CD4-positive, alpha-beta T cell treated with Interleukin-17A for 1 hour (primary cell): ENCODE measurements around the gene CBFA2T2.

Experiments
- DNase-seq: peaks from one replicate; pipeline ENCODE4 v3.0.0-alpha.2; 2020

Gene CBFA2T2

GRCh38 chr20:33656010-33656782, 166.3 kb downstream of the CBFA2T2 start:
- no peak for DNase-seq

GRCh38 chr20:33656783-33657703, 167.1 kb downstream of the CBFA2T2 start:
- no peak for DNase-seq

DNA sequence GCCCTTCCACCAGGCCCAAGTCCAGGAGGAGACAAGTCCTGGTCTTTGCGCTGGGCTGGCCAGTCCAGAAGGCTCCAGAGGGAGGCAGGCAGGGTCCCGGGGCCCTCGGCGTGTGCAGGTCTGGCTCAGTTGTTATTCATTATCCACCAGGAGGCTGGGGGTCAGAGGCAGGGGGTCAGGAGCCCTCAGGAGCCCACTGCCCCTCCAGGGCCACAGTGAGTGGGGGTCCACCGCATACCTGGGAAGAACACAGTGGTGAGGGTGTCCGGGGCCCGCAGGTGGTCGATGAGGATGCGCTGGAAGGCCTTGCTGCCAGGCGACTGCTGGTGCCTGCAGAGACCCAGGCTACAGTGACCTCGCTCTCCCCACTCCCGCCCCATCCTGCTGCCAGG, 167.8 kb downstream of the CBFA2T2 start:
- no peak for DNase-seq

DNA sequence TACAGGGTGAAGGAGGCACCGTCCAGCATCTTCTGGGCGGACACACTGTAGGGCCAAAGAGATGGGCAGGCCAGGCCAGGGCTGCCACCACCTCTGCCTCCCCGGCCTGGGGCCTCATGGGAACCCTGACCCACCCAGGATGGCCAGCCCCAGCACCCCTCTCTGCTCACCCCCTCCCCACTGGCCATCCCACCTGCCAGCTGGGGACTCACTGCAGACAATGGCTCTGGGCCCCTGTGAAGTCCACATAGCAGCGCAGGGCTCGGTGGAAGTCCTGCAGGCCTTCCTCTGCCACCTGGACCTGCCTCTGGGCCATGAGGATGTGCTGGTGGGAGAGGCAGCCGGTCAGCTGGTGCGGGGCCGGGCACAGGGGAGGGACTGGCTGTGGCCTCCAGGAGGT, 168.6 kb downstream of the CBFA2T2 start:
- DNase-seq, result no peak

DNA sequence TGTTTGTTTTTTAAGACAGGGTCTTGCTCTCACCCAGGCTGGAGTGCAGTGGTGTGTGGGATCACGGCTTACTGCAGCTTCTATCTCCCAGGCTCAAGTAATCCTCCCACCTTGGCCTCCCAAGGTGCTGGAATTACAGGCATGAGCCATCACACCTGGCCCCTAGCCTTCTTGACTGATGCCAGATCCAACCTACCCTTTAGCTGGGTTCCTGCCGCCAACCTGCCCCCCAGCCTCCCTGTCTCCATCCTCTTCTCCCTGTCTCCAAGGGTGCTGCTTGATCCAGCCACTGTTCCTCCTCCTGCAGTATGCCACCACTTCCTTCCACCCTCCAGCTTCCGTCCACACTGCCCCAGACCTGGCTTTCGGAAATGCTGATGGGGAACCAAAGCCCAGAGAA, 169.0 kb downstream of the CBFA2T2 start:
- no peak for DNase-seq

DNA sequence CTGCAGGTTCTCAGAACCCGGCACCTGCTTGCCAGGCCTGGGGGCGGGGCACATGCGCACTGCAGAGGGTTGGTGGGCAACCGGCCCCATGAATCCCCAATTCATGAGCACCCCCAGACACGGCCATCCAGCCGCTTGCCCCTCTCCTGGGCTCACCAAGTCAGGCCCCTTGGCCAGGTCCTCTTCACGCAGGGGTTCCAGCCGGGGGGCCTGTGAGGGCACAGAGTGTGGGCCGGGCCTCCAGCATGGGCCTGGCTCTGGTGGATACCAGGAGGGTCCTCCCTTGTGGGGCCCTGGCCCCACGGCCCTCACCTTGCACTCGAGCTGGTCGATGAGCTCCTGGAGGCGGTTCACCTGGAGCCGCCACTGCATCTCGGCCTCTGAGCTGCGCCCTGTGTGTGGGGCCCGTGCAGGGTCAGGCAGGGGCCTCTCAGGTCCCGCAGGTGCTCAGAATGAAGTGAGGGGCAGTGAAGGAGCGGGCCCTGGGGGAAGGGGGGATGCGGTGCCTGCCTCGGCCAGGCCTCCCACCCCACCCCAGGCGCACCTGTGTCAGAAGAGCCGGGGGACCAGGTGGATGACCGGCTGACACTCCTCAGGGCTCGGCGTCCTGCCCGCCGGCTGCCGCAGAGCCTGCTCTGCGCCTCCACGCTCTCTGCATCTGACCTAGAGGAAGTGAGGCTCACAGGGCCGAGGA, 169.6 kb downstream of the CBFA2T2 start:
- no peak for DNase-seq

- DNase-seq, result no peak
These were observed 170.3 kb downstream of the CBFA2T2 start for GRCh38 chr20:33660035-33660684.

DNA sequence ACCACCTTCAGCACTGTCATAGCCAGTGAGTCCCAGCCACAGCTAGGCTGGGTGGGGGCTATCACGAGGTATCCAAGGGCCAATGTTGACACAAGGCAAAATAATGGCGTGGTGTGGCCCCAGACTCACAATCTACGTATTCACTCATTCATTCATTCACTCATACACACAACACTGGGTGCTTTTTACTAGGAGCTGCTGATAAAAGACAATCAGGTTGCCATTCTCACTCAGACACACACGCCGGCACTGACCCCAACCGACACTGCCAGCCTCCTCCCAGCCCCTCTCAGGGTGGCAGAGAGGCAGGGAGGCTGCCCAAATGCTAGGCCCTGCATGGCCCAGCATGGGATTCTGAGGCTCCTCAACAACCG, 170.8 kb downstream of the CBFA2T2 start:
- DNase-seq, result no peak

- DNase-seq, result no peak
These were observed 172.3 kb downstream of the CBFA2T2 start, which contains the start of gene C20orf144 for GRCh38 chr20:33662172-33662571. C20orf144 (plus strand) TSS chr20:33662327; CDS start chr20:33662346, 19 bp downstream.

GRCh38 chr20:33663161-33664084, 173.5 kb downstream of the CBFA2T2 start:
- DNase-seq, result peak; percentile 84

- no peak for DNase-seq
These were observed 174.3 kb downstream of the CBFA2T2 start for GRCh38 chr20:33664085-33664761.

GRCh38 chr20:33664762-33665144, 174.9 kb downstream of the CBFA2T2 start:
- DNase-seq, result no peak

GRCh38 chr20:33666293-33667244, 176.7 kb downstream of the CBFA2T2 start, which contains the start of gene ACTL10:
ACTL10 (plus strand) TSS chr20:33666943; CDS start chr20:33667498, 555 bp downstream.
- peak; percentile 91 for DNase-seq

DNA sequence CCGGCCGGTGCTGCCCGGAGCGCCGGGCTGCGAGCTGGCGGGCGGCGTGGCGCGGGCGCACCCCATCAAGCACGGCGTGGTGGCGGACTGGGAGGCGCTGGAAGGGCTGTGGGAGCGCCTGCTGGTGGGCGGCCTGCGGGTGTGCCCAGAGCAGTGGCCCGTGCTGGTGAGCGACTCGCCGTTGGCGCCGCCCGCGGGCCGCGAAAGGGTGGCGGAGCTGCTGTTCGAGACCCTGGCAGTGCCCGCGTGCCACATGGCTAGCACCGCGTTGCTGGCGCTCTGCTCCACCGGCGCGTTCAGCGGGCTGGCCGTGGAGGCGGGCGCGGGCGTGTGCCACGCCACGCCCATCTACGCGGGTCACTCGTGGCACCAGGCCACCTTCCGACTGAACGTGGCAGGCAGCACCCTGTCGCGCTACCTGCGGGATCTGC, 177.4 kb downstream of the CBFA2T2 start:
- DNase-seq, result peak; percentile 39

- DNase-seq, result peak; percentile 78
These were observed 178.0 kb downstream of the CBFA2T2 start for GRCh38 chr20:33667676-33668465.

DNA sequence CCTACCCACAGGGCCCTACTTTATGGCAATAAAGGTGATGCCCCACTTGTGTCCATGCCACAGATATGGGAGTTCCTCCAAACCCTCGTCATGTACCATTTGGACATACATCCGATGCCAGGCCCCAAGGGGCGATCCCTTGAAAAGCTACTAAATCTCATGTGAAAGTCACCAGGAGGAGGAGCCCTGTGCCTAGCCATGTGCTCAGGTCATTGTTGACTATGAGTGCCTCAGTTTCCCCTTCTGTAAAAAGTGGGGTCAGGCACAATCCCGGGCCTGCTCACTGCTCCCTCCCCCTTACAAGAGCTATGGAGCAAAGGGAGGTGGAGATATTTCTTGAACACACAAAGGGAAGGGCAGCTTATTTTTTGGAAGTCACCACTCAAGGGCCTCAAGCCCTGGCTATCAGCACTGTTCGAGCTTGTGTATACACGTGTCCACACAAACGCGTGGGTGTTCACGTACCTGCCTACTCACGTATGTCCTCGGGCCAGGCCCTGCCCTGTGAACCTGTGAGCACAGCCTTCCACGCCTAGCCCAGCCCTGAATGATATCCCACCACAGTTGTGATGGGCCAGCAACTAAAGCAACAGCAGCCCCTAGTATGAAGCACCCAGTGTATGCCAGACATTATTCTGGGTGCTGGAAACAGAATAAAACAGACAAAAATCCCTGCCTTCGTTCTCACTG, 178.7 kb downstream of the CBFA2T2 start:
- no peak for DNase-seq

GRCh38 chr20:33669224-33669623, 179.3 kb downstream of the CBFA2T2 start:
- DNase-seq, result no peak
